Renal pelvis (tissue), 12 donors: ENCODE results near the gene MISFA. TPM values are rescaled to one million over a fixed set of nuclear protein-coding genes. Genes with fewer than 3 reads are reported as not detected.
"Not testable (repeated sequence)": the region's sequence is repeated elsewhere in the genome, so short reads cannot be mapped to it uniquely, and the experiment has no call there.

ENCODE experiments used
- DNase-seq: peaks from one replicate; pipeline ENCODE4 v3.0.0-alpha.2; 2013
- long read RNA-seq, 16 experiments: transcript quantifications; one replicate each; lab custom pipeline, GENCODE V29; 2026
- polyA plus RNA-seq, 3 donors: library from polyadenylated mRNA; unstranded; fragments of 120-200 nt; gene quantifications; one replicate each; pipeline ENCODE4 v1.2.1, GENCODE V29; 2013; ENCODE audit not compliant: insufficient read length in 3 of 3

Gene MISFA
- polyA plus RNA-seq, result 10 to 100 TPM in 2 of 3 donors, 1 to 10 TPM in 1; 5.7 to 17.3 (median 15.4) TPM
- long read RNA-seq, donor 1, partial matches to known transcripts, result 5 of 12 reads
- long read RNA-seq, donor 1, other reads (novel, unspliced or antisense), result 6 of 12 reads
- long read RNA-seq, donor 2, partial matches to known transcripts, result 0 of 5 reads
- long read RNA-seq, donor 2, other reads (novel, unspliced or antisense), result 5 of 5 reads
- long read RNA-seq, donor 3, result 0 reads
- long read RNA-seq, donor 4, partial matches to known transcripts, result 25 of 27 reads
- long read RNA-seq, donor 4, other reads (novel, unspliced or antisense), result 0 of 27 reads
- long read RNA-seq, donor 5, result 0 reads
- long read RNA-seq, donor 6, partial matches to known transcripts, result 42 of 43 reads
- long read RNA-seq, donor 6, other reads (novel, unspliced or antisense), result 0 of 43 reads
- long read RNA-seq, donor 7, partial matches to known transcripts, result 0 of 9 reads
- long read RNA-seq, donor 7, other reads (novel, unspliced or antisense), result 8 of 9 reads
- long read RNA-seq, donor 8, result 0 reads
- long read RNA-seq, donor 9, partial matches to known transcripts, result 49 of 51 reads
- long read RNA-seq, donor 9, other reads (novel, unspliced or antisense), result 0 of 51 reads
- long read RNA-seq, donor 10, partial matches to known transcripts, result 52 of 52 reads
- long read RNA-seq, donor 10, other reads (novel, unspliced or antisense), result 0 of 52 reads
- long read RNA-seq, donor 11, result 0 reads
- long read RNA-seq, donor 12, partial matches to known transcripts, result 8 of 14 reads
- long read RNA-seq, donor 12, other reads (novel, unspliced or antisense), result 6 of 14 reads
- long read RNA-seq, donor 13, partial matches to known transcripts, result 11 of 11 reads
- long read RNA-seq, donor 13, other reads (novel, unspliced or antisense), result 0 of 11 reads
- long read RNA-seq, donor 14, result 0 reads
- long read RNA-seq, donor 15, partial matches to known transcripts, result 0 of 6 reads
- long read RNA-seq, donor 15, other reads (novel, unspliced or antisense), result 6 of 6 reads
- long read RNA-seq, donor 16, partial matches to known transcripts, result 15 of 16 reads
- long read RNA-seq, donor 16, other reads (novel, unspliced or antisense), result 0 of 16 reads

- DNase-seq, result no peak
Measured at GRCh38 chr11:18599739-18600230, at the start of gene MISFA. TSS of gene MISFA (plus strand) at chr11:18599789. CDS start at chr11:18599929, 140 bp downstream.

- DNase-seq, result no peak
Measured at GRCh38 chr11:18563090-18563730, 36.4 kb upstream of the MISFA start.

GRCh38 chr11:18564149-18564548 lies 35.4 kb upstream of the MISFA start:
- DNase-seq, result no peak

DNA sequence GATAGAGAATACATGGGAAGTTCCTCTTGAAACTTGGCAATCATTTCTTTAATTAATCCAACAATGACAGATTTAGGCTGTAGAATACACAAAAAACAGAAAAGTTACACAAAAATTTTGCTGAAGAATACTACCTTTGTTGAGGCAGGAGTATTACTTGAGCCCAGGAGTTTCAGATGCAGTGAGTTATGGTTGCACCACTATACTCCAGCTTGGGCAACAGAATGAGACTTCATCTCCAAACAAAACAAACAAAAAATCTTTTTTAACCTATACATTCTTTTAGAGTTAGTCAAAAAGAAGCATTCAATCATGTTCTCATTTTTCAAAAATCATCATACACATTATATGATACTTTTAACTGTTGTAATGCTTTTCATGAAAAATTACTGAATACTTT lies 33.2 kb upstream of the MISFA start:
- no peak for DNase-seq

GRCh38 chr11:18567081-18567480 lies 32.5 kb upstream of the MISFA start:
- no peak for DNase-seq

- DNase-seq, result no peak
Measured at GRCh38 chr11:18575361-18575760, 24.2 kb upstream of the MISFA start.

GRCh38 chr11:18578975-18579598 lies 20.5 kb upstream of the MISFA start:
- no peak for DNase-seq

DNA sequence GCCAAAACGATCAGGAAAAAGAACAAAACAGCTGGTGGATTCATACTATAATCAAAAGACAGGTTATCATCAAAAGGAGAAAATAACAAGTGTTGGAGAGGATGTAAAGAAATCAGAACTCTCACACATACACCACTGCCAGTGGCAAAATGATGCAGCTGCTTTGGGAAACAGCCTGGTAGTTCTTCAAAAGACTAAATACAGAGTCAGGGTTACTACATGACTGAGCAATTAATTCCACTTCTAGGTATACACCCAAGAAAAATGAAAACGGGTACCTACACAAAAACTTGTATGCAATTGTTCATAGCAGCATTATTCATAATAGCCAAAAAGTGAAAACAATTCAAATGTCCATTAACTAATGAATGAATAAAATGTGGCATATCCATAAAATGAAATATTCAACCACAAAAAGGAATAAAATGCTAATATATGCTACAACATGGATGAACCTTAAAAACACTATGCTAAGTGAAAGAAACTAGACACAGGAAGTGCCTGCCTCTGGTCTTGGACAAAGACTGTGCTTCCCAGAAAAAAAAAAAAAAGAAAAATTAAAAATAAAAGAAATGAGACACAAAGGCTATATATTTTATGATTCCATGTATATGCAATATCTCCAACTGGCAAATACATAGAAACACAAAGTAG lies 19.3 kb upstream of the MISFA start:
- no peak for DNase-seq

GRCh38 chr11:18581825-18582224 lies 17.8 kb upstream of the MISFA start:
- no peak for DNase-seq

DNA sequence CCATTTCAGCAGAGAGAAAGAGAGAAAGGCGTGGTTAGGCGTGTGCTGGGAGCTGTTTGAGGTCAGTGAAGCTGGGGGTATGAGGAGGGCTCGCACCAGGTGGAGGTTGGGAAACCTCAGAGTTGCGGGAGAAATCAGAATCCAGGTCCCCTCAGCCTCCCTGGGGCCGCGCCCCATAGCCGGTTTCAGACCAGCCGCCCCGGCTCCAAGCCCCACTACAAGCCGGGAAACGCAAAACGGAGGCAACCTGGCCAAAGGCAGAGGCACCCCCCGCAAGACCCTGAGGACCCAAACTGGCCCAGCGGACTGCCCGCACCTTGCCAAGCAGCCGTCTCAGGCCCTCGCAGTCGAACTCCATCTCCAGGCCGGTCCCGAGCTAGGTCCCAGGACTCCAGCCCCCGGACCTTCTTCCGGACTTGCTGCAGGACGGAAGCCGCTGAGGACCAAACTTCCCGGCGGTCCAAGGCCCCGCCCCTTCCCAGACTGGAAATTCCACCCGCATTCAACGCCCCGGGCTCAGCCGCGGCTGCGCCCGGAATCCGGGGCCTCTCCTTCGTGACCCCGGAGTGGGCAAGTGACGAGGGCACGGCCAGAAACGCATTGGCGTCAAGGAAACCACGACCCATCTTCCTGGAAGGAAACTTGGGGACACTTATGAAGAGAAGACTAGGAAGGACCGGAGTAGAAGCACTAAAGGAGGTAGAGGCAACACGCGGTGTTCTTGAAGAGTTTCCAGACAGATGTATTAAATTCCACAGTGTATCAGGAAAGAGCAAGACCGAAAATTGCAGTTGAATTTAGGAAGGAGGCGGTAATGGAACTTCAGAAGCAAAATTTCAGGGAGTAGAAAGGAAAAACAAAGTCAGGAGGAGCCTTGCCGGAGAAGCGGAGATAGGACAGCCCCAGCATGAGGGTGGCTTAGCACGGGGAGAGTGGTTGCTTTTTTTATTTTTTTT lies 11.0 kb upstream of the MISFA start, which contains the start of gene UEVLD:
Gene UEVLD, minus strand, starts transcription at position 438 of the 956 bp plus-strand sequence. Its CDS starts 80 bp downstream, at position 358.
- peak; percentile 92 for DNase-seq

DNA sequence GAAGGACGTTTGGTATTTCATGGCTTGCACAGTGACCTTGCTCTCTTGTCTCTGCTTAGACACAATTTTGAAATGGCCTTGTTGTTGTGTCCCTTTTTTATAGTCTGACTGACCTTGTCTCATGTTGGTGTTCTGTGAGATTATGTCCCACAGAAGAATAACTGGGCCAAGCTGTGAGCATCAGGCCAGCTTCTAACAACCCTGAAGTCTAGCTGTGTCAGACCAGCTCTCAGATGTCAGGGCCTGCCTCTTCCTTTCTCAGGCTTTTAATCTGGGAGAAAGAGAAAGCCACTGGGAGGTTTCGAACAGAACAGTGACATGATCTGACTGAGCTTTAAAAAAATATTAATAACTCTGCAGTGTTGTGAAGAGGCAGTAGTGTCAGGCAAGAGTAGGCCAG lies 9.0 kb upstream of the MISFA start:
- no peak for DNase-seq

- not testable (repeated sequence) for DNase-seq
Measured at GRCh38 chr11:18594088-18594487, 5.5 kb upstream of the MISFA start.

GRCh38 chr11:18594999-18595749 lies 4.4 kb upstream of the MISFA start:
- no peak for DNase-seq

DNA sequence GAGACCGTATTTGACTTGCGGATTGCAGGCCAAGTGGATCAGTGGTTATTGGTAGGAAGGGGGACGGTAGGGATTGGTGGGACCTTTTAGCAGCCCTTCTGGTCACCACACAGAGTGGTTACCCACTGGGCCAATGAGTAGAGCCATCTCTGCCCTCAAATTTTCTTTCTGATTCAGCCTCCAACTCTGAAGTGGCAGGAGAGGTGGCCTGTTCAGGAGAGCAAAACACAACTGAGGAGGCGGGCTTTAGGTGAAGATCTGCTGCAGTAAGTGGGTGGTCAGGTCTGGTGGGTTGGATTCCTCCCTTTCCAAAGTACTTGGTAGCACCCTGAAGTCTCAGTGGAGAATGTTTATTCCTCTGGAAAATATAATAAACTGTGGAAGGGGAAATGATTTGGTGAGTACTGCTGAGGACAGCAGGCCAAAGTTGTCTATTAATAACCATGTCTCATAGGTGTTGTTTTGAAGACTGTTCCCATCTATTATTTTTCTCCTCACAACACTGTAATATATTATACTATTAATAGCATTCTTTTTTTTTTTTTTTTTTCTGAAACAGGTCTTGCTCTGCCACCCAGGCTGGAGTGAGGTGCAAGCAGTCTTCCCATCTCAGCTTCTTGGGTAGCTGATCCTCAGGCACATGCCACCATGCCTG lies 1.5 kb downstream of the MISFA start:
- no peak for DNase-seq

DNA sequence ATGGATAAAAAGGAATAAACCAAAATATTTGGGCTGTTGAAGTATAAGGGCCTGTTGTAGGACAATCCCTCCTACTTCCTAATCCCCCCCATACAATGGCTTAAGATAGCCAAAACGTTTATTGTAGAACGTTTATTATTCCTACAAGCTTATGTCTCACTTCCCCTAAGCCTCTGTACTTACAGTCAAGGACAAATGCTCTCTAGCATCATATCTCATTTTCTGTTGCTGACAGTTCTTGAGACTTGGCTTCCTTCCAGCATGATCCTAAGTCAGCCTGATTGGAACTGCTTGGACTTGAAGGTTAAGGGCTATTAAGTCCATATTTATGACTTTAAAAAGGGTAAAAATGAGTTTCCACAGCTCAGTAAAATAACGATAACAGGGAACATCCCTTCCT lies 8.8 kb downstream of the MISFA start:
- no peak for DNase-seq

- DNase-seq, result no peak
Measured at GRCh38 chr11:18611196-18611595, 11.6 kb downstream of the MISFA start.

DNA sequence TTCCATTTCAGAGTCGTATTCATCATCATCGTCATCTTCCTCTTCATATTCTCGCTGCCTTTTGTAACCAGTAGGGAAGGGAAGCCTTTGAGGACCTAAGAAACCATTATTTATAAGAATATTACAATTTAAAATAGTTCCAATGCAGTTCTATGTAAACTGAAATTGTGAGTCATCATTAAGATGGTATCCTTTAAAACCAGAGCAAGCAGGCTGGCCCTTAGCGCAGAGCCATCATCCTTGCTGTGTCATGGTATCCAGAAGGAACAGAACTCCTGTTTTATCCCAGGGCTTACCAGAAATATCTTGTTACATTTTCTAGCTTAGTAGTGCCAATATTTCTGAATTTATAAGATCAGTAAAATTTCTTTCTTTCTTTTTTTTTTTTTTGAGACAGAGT lies 12.8 kb downstream of the MISFA start:
- DNase-seq, result no peak

GRCh38 chr11:18614667-18615066 lies 15.1 kb downstream of the MISFA start:
- DNase-seq, result no peak
